GM12878 (cell line): ENCODE data around the gene PLEKHN1. TPM values are rescaled to one million over a fixed set of nuclear protein-coding genes. Genes with fewer than 3 reads are reported as not detected.

Experiments
- ATAC-seq: fragments of 200-7000 bp; cut with Tn5 transposase; 3 replicates; pipeline ENCODE4 v1.9.1; 2020; ENCODE audit warnings: mild to moderate bottlenecking, moderate library complexity
- BruUV-seq: library from RNA; stranded (reverse); fragments of 400-500 nt; replicated peaks from 2 replicates; lab custom pipeline; 2021; lab: Mats Ljungman, UMichigan
- CTCF ChIA-PET: fragments of 300-600 bp; sonication (Branson Sonifier 250); formaldehyde crosslinking; extraction: SDS; loops from one replicate; lab custom pipeline; 2021; ENCODE audit warnings: inconsistent platforms; lab: Yijun Ruan, JAX
- POLR2A ChIA-PET: fragments of 350-600 bp; formaldehyde crosslinking; extraction: SDS; loops from one replicate; lab custom pipeline; 2021; ENCODE audit warnings: inconsistent platforms; lab: Charles Lee
- RAD21 ChIA-PET: fragments of 300-600 bp; sonication (Branson Sonifier 250); formaldehyde crosslinking; loops from one replicate; lab custom pipeline; 2023; ENCODE audit warnings: antibody characterized with exemption; ENCODE audit not compliant: unreplicated experiment; lab: Charles Lee
- SMC1A ChIA-PET: fragments of 300-600 bp; sonication (Branson Sonifier 250); formaldehyde crosslinking; loops from one replicate; lab custom pipeline; 2023; ENCODE audit not compliant: unreplicated experiment, uncharacterized antibody; lab: Charles Lee
- DNase-seq: peaks from one replicate; pipeline ENCODE4 v3.0.0-alpha.2; 2011; ENCODE audit warnings: low read depth, low spot score
- FAIRE-seq: peaks from 3 replicates; lab custom pipeline; 2011; peaks lifted over from hg19 to GRCh38; lab: Jason Lieb, UNC
- H2AFZ ChIP-seq: 2 replicates; pipeline ENCODE4 v1.6.0; 2011; ENCODE audit warnings: low read depth, low read length, control low read depth; ENCODE audit not compliant: control insufficient read depth
- H3K27ac ChIP-seq: 2 replicates; pipeline ENCODE4 v1.5.1; 2011; ENCODE audit warnings: control low read depth; ENCODE audit not compliant: control insufficient read depth, insufficient read depth
- H3K27me3 ChIP-seq, 2 experiments: replicated peaks in 1 of 2; 2 replicates each; pipeline versions ENCODE4 v1.6.0 to v1.6.1; 2011; ENCODE audit warnings: low read length in 1 of 2; ENCODE audit not compliant: control insufficient read depth in 2 of 2, insufficient read depth in 2 of 2
- H3K36me3 ChIP-seq, 2 experiments: 2 replicates each; pipeline ENCODE4 v1.5.1; 2011; ENCODE audit warnings: low read length in 1 of 2; ENCODE audit not compliant: control insufficient read depth in 2 of 2, insufficient read depth in 2 of 2
- H3K4me1 ChIP-seq: 2 replicates; pipeline ENCODE4 v1.6.1; 2011; ENCODE audit warnings: mild to moderate bottlenecking, low read length, moderate library complexity, mixed read lengths; ENCODE audit not compliant: control insufficient read depth, insufficient read depth
- H3K4me2 ChIP-seq: 2 replicates; pipeline ENCODE4 v1.6.0; 2011; ENCODE audit warnings: control low read depth; ENCODE audit not compliant: control insufficient read depth, insufficient read depth
- H3K4me3 ChIP-seq: fragments of 200-600 bp; sonication (generic); 2 replicates; pipeline ENCODE4 v1.5.1; 2016
- H3K79me2 ChIP-seq: 2 replicates; pipeline ENCODE4 v1.6.0; 2011; ENCODE audit warnings: low read length; ENCODE audit not compliant: control insufficient read depth, insufficient read depth
- H3K9ac ChIP-seq: 2 replicates; pipeline ENCODE4 v1.8.0; 2011; ENCODE audit warnings: low read length, control low read depth, mixed read lengths; ENCODE audit not compliant: control insufficient read depth, insufficient read depth
- H3K9me3 ChIP-seq: replicated peaks from 3 replicates; pipeline ENCODE4 v1.5.1; 2011; ENCODE audit warnings: mild to moderate bottlenecking, low read length; ENCODE audit not compliant: control insufficient read depth, insufficient read depth
- H4K20me1 ChIP-seq: 2 replicates; pipeline ENCODE4 v1.6.0; 2011; ENCODE audit not compliant: control insufficient read depth, insufficient read depth
- BACH1 ChIP-seq: fragments of 450-650 bp; IDR thresholded peaks from 2 replicates; pipeline ENCODE4 v1.6.1; 2017; ENCODE audit warnings: mild to moderate bottlenecking, borderline replicate concordance
- EGR1 ChIP-seq, 2 experiments: IDR thresholded peaks; 1 replicate in 1 of 2; 2 replicates in 1 of 2; pipeline ENCODE4 v1.6.1; 2011 to 2012; ENCODE audit warnings: low read depth in 2 of 2, low read length in 2 of 2, borderline replicate concordance in 1 of 2, mild to moderate bottlenecking in 1 of 2, moderate library complexity in 1 of 2
- KDM1A ChIP-seq: fragments of 200-600 bp; sonication (generic); IDR thresholded peaks from 2 replicates; pipeline ENCODE4 v1.6.1; 2016; ENCODE audit warnings: borderline replicate concordance
- MXI1 ChIP-seq: fragments of 150-350 bp; IDR thresholded peaks from 2 replicates; pipeline ENCODE4 v1.6.1; 2011; ENCODE audit warnings: low read depth, mild to moderate bottlenecking, inconsistent platforms, low read length, improper control_type of control experiment
- NBN ChIP-seq: fragments of 450-650 bp; IDR thresholded peaks from 2 replicates; pipeline ENCODE4 v1.6.1; 2016
- NR2C1 ChIP-seq: fragments of 450-650 bp; IDR thresholded peaks from 2 replicates; pipeline ENCODE4 v1.6.1; 2017; ENCODE audit warnings: antibody characterized with exemption, mild to moderate bottlenecking, moderate library complexity
- POLR2AphosphoS2 ChIP-seq: IDR thresholded peaks from 2 replicates; pipeline ENCODE4 v1.6.1; 2011; ENCODE audit warnings: low read depth, mild to moderate bottlenecking, low read length, improper control_type of control experiment, moderate library complexity
- RBBP5 ChIP-seq: fragments of 200-600 bp; sonication (generic); conservative IDR thresholded peaks from 2 replicates; pipeline ENCODE4 v1.6.1; 2016
- SMAD1 ChIP-seq: fragments of 450-650 bp; IDR thresholded peaks from 2 replicates; pipeline ENCODE4 v1.6.1; 2018; ENCODE audit warnings: mild to moderate bottlenecking, low read depth; ENCODE audit not compliant: partially characterized antibody
- TAF1 ChIP-seq: IDR thresholded peaks from 2 replicates; pipeline ENCODE4 v1.6.1; 2011; ENCODE audit warnings: mild to moderate bottlenecking, low read depth, low read length, borderline replicate concordance
- WGBS: methylation state at CpG from one replicate; pipeline ENCODE4 v1.1.6; 2016; ENCODE audit warnings: low lambda C conversion rate; ENCODE audit not compliant: insufficient replicate concordance, insufficient coverage; ENCODE audit errors: missing lambda C conversion rate; 5-methylcytosine and 5-hydroxymethylcytosine counted together
- in situ Hi-C: fragments of 300-500 bp; cut with MboI; formaldehyde crosslinking; loops from 9 replicates; pipeline ENCODE4 v1.14.3; 2018; ENCODE audit warnings: mixed read lengths
- intact Hi-C: fragments of 100-400 bp; cut with micrococcal nuclease; formaldehyde crosslinking; loops from one replicate; pipeline ENCODE4 v1.14.2; 2022; ENCODE audit not compliant: unreplicated experiment
- polyA plus RNA-seq, 11 experiments: library from polyadenylated mRNA; depleted of rRNA in 4 of 11; unstranded in 6 of 11; stranded (reverse) in 5 of 11; fragments of >200 nt; fragmentation: Nextera tagmentation in 4 of 11; fragmentation: Illumina TruSeq in 1 of 11; extraction: Ambion mirVana in 4 of 11; extraction: Trizol in 1 of 11; gene quantifications; 1 replicate in 1 of 11; 2 replicates in 10 of 11; pipeline versions ENCODE4 v1.2.1 to v1.2.3, GENCODE V29; 2011 to 2016; ENCODE audit warnings: inconsistent platforms in 2 of 11, missing spikeins in 2 of 11, low read depth in 1 of 11
- total RNA-seq, 4 experiments: library from RNA; depleted of rRNA in 3 of 4; stranded (reverse); fragments of >200 nt in 3 of 4; fragmentation: Illumina TruSeq in 1 of 4; extraction: Trizol in 1 of 4; gene quantifications; 2 replicates each; pipeline versions ENCODE4 v1.2.1 to v1.2.3, GENCODE V29; 2013 to 2021
- TF ChIP-seq, protein P1 (sequence below): fragments of 450-650 bp; IDR thresholded peaks from 2 replicates; pipeline ENCODE4 v1.6.1; 2018; ENCODE audit warnings: mild to moderate bottlenecking, low read depth, moderate library complexity; ENCODE audit not compliant: partially characterized antibody
- TF ChIP-seq, protein P2 (sequence below), 3 experiments: IDR thresholded peaks in 2 of 3; conservative IDR thresholded peaks in 1 of 3; 2 replicates each; pipeline ENCODE4 v1.5.1; 2011; ENCODE audit warnings: low read depth in 3 of 3, low read length in 3 of 3, mild to moderate bottlenecking in 3 of 3, control low read depth in 2 of 3, moderate library complexity in 2 of 3, inconsistent platforms in 1 of 3, mixed read lengths in 1 of 3; ENCODE audit not compliant: control insufficient read depth in 2 of 3, insufficient read depth in 1 of 3; ENCODE audit errors: extremely low read depth in 1 of 3
- TF ChIP-seq, protein P3 (sequence below): fragments of 450-650 bp; formaldehyde crosslinking; IDR thresholded peaks from 2 replicates; pipeline ENCODE4 v1.4.0; 2020; ENCODE audit warnings: mild to moderate bottlenecking, moderate library complexity

PLEKHN1 gene
- total and polyA plus RNA-seq, 10 of the 15 experiments (the other 5 are each of a cell fraction or from before 2014, with no cell fraction given): 0.04 to 0.26 (median 0.18) TPM; not detected in 6

DNA sequence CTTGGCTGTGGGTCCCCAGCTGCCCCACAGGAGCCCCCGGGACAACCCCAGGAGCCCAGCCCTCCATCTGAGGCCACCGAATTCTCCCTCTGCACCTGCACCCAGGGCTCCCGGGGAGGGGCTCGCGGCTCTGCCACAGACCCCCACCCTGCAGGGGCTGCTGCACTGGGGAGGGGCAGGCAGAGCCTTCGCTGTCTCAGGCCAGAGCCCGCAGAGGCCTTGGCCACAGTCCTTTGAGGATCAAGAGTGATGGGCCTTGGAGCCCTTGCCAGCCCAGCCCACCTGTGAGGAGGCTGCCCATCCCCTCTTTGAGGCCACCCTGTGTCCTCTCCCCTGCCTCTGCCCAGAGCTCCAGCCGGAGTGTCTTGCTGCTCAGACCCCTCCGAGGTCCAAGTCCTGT, 9.1 kb downstream of the PLEKHN1 start:
- ChIA-PET RAD21 (interaction anchor here (0.6 kb wide), 1 partner anchor 88 kb away, joined by 3 read pairs; no protein-coding TSS in a partner anchor), CTCF (interaction anchor here (1.4 kb wide), 1 partner anchor 69 kb away, joined by 5 read pairs; no protein-coding TSS in a partner anchor), POLR2A (no interaction called here), SMC1A (interaction anchor here (1.4 kb wide), 1 partner anchor 69 kb away, joined by 3 read pairs; no protein-coding TSS in a partner anchor)
- intact Hi-C loops: no loop called here
- in situ Hi-C loops: no loop called here
- Histone ChIP-seq H3K27ac (no peak overlapping the region), H3K4me1 (no peaks in the 10 kb centered on the region), H3K36me3 (no peaks in the 10 kb centered on the region), H3K9ac (no peak overlapping the region), H4K20me1 (no peaks in the 10 kb centered on the region), H3K4me3 (no peak overlapping the region), H3K4me2 (no peak overlapping the region), H3K27me3 (no peaks in the 10 kb centered on the region), H3K79me2 (no peaks in the 10 kb centered on the region), H3K9me3 (no peaks in the 10 kb centered on the region; the same call in 2 of the 3 replicates), H2AFZ (no peak overlapping the region)
- 45% methylated on average over 9 of the region's 9 CpGs for WGBS
- DNase-seq: no peak
- no TSS peak for BruUV-seq
- no peak for ATAC-seq
- TF ChIP-seq, protein P1, sequence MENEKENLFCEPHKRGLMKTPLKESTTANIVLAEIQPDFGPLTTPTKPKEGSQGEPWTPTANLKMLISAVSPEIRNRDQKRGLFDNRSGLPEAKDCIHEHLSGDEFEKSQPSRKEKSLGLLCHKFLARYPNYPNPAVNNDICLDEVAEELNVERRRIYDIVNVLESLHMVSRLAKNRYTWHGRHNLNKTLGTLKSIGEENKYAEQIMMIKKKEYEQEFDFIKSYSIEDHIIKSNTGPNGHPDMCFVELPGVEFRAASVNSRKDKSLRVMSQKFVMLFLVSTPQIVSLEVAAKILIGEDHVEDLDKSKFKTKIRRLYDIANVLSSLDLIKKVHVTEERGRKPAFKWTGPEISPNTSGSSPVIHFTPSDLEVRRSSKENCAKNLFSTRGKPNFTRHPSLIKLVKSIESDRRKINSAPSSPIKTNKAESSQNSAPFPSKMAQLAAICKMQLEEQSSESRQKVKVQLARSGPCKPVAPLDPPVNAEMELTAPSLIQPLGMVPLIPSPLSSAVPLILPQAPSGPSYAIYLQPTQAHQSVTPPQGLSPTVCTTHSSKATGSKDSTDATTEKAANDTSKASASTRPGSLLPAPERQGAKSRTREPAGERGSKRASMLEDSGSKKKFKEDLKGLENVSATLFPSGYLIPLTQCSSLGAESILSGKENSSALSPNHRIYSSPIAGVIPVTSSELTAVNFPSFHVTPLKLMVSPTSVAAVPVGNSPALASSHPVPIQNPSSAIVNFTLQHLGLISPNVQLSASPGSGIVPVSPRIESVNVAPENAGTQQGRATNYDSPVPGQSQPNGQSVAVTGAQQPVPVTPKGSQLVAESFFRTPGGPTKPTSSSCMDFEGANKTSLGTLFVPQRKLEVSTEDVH: no peak
- no peak for TF ChIP-seq EGR1 (IDR thresholded peaks at IDR 0.05; ENCODE audit: borderline replicate concordance in 1 of 2, low read depth in 2 of 2, low read length in 2 of 2)
- TF ChIP-seq SMAD1: no peak
- TF ChIP-seq NR2C1: no peak
- TF ChIP-seq, protein P2, sequence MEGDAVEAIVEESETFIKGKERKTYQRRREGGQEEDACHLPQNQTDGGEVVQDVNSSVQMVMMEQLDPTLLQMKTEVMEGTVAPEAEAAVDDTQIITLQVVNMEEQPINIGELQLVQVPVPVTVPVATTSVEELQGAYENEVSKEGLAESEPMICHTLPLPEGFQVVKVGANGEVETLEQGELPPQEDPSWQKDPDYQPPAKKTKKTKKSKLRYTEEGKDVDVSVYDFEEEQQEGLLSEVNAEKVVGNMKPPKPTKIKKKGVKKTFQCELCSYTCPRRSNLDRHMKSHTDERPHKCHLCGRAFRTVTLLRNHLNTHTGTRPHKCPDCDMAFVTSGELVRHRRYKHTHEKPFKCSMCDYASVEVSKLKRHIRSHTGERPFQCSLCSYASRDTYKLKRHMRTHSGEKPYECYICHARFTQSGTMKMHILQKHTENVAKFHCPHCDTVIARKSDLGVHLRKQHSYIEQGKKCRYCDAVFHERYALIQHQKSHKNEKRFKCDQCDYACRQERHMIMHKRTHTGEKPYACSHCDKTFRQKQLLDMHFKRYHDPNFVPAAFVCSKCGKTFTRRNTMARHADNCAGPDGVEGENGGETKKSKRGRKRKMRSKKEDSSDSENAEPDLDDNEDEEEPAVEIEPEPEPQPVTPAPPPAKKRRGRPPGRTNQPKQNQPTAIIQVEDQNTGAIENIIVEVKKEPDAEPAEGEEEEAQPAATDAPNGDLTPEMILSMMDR (IDR thresholded peaks at IDR 0.05 in 2 of 3, conservative IDR thresholded peaks at IDR 0.05 in 1 of 3; ENCODE audit: control insufficient read depth in 2 of 3, extremely low read depth in 1 of 3, insufficient read depth in 1 of 3, low read depth in 3 of 3, low read length in 3 of 3): no peak
- TF ChIP-seq POLR2AphosphoS2: no peak
- TF ChIP-seq, protein P3, sequence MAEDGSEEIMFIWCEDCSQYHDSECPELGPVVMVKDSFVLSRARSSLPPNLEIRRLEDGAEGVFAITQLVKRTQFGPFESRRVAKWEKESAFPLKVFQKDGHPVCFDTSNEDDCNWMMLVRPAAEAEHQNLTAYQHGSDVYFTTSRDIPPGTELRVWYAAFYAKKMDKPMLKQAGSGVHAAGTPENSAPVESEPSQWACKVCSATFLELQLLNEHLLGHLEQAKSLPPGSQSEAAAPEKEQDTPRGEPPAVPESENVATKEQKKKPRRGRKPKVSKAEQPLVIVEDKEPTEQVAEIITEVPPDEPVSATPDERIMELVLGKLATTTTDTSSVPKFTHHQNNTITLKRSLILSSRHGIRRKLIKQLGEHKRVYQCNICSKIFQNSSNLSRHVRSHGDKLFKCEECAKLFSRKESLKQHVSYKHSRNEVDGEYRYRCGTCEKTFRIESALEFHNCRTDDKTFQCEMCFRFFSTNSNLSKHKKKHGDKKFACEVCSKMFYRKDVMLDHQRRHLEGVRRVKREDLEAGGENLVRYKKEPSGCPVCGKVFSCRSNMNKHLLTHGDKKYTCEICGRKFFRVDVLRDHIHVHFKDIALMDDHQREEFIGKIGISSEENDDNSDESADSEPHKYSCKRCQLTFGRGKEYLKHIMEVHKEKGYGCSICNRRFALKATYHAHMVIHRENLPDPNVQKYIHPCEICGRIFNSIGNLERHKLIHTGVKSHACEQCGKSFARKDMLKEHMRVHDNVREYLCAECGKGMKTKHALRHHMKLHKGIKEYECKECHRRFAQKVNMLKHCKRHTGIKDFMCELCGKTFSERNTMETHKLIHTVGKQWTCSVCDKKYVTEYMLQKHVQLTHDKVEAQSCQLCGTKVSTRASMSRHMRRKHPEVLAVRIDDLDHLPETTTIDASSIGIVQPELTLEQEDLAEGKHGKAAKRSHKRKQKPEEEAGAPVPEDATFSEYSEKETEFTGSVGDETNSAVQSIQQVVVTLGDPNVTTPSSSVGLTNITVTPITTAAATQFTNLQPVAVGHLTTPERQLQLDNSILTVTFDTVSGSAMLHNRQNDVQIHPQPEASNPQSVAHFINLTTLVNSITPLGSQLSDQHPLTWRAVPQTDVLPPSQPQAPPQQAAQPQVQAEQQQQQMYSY: no peak
- TF ChIP-seq NBN: no peak
- no peak for TF ChIP-seq KDM1A
- no peak for TF ChIP-seq MXI1
- TF ChIP-seq RBBP5: no peak
- no peak for TF ChIP-seq BACH1
- no peak for TF ChIP-seq TAF1
- no peak for FAIRE-seq
